IPS-18a (cell line): Measurements from ENCODE around the gene FCN2.

Experiments used
- H3K27ac ChIP-seq: one replicate; pipeline ENCODE4 v1.5.1; 2013; ENCODE audit warnings: low read length
- H3K27me3 ChIP-seq: one replicate; pipeline ENCODE4 v1.6.1; 2013; ENCODE audit warnings: mild to moderate bottlenecking, low read length; ENCODE audit not compliant: control insufficient read depth, insufficient read depth
- H3K36me3 ChIP-seq: one replicate; pipeline ENCODE4 v1.6.1; 2013; ENCODE audit warnings: low read depth, low read length; ENCODE audit not compliant: control insufficient read depth
- H3K4me1 ChIP-seq: one replicate; pipeline ENCODE4 v1.6.1; 2013; ENCODE audit warnings: low read depth, low read length; ENCODE audit not compliant: control insufficient read depth
- H3K4me3 ChIP-seq: one replicate; pipeline ENCODE4 v1.5.1; 2013; ENCODE audit warnings: low read length
- H3K9ac ChIP-seq: one replicate; pipeline ENCODE4 v1.6.1; 2013; ENCODE audit warnings: mild to moderate bottlenecking, low read length, moderate library complexity
- H3K9me3 ChIP-seq: one replicate; pipeline ENCODE4 v1.6.1; 2013; ENCODE audit warnings: low read depth, low read length; ENCODE audit not compliant: control insufficient read depth

Gene FCN2

DNA sequence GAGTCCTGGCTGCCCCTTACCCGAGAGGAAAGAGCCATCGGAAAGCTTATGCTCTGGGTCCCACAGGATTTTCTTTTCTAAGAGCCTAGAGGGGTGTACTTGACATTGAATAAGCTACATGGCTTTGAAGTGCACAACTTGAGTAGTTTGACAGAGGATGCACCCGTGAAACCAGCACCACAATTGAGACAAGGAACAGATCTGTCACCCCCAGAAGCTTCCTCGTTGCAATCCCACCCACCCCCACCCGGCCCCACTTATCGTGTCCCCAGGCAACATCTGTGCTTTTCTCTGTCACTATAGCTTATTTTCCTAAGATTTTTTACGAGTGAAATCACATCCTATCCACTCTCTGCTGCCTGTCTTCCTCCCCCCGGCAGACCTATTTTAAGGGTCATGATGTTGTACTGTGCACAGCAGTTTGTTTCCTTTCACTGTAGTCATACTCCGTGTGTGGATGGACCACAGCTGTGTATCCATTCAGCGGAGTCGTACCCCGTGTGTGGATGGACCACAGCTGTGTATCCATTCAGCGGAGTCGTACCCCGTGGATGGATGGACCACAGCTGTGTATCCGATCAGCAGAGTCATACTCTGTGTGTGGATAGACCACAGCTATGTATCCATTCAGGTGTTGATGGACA is 8.8 kb upstream of the FCN2 start:
- H3K9me3 ChIP-seq = no peaks in the 10 kb centered on the region
- no peak overlapping the region for H3K9ac ChIP-seq
- H3K4me3 ChIP-seq = no peak overlapping the region
- H3K36me3 ChIP-seq = no peaks in the 10 kb centered on the region
- no peaks in the 10 kb centered on the region for H3K27me3 ChIP-seq
- H3K4me1 ChIP-seq = no peaks in the 10 kb centered on the region
- H3K27ac ChIP-seq = no peak overlapping the region

DNA sequence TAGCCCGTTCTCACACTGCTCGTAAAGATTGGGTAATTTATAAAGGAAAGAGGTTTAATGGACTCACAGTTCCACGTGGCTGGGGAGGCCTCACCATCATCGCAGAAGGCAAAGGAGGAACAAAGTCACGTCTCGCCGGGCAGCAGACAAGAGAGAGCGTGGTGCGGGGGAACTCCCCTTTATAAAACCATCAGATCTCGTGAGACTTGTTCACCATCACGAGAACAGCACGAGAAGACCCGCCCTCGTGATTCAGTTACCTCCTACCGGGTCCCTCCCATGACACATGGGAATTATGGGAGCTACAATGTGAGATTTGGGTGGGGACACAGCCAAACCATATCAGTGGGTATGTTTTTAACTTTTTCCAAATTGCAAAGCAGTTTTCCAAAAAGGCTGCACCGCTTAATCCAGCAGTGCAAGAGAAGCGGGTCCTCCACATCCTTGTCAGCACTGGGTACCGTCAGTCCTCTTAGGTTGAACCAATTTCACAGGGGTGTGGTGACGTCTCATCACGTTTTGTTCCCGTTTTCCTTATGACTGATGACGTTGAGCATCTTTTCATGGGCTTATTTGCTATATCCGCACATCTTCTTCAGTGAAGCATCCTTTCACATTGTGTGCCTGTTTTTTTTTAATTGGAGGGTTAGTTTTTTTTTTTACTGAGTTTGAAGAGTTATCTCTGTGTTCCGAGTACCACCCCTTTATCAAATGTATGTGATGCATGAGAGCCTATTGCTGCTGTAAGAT is 8.0 kb upstream of the FCN2 start:
- Histone ChIP-seq H3K27me3 (no peaks in the 10 kb centered on the region), H3K4me1 (no peaks in the 10 kb centered on the region), H3K9ac (no peak overlapping the region), H3K36me3 (no peaks in the 10 kb centered on the region), H3K4me3 (no peak overlapping the region), H3K27ac (no peak overlapping the region), H3K9me3 (no peaks in the 10 kb centered on the region)

DNA sequence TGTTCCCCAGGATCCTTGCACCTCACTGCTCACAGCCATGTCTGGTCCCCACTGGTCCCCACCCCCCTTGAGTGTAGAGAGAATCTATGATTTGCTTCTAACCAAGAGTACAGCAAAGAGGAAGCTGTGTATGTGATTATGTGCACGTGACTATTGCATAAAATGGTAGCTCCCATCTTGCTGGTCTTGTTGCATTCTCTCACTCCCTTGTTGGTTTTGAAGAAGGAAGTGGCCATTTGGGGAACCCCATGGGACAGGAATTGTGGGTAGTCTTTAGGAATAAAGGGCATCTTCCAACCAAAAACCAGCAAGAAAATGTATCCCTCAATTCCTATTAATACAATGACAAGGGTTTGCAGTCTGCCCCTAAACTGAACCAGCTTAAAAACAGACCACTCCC is 5.2 kb upstream of the FCN2 start:
- H3K27me3 ChIP-seq = no peaks in the 10 kb centered on the region
- no peaks in the 10 kb centered on the region for H3K36me3 ChIP-seq
- H3K4me1 ChIP-seq = no peaks in the 10 kb centered on the region
- H3K4me3 ChIP-seq = no peak overlapping the region
- H3K27ac ChIP-seq = no peak overlapping the region
- no peak overlapping the region for H3K9ac ChIP-seq
- H3K9me3 ChIP-seq = no peaks in the 10 kb centered on the region

- Histone ChIP-seq H3K27ac (no peak overlapping the region), H3K9ac (no peak overlapping the region), H3K4me1 (no peaks in the 10 kb centered on the region), H3K9me3 (no peaks in the 10 kb centered on the region), H3K27me3 (no peaks in the 10 kb centered on the region), H3K36me3 (no peaks in the 10 kb centered on the region), H3K4me3 (no peak overlapping the region)
These were observed 3.1 kb upstream of the FCN2 start for GRCh38 chr9:134877541-134877940.

DNA sequence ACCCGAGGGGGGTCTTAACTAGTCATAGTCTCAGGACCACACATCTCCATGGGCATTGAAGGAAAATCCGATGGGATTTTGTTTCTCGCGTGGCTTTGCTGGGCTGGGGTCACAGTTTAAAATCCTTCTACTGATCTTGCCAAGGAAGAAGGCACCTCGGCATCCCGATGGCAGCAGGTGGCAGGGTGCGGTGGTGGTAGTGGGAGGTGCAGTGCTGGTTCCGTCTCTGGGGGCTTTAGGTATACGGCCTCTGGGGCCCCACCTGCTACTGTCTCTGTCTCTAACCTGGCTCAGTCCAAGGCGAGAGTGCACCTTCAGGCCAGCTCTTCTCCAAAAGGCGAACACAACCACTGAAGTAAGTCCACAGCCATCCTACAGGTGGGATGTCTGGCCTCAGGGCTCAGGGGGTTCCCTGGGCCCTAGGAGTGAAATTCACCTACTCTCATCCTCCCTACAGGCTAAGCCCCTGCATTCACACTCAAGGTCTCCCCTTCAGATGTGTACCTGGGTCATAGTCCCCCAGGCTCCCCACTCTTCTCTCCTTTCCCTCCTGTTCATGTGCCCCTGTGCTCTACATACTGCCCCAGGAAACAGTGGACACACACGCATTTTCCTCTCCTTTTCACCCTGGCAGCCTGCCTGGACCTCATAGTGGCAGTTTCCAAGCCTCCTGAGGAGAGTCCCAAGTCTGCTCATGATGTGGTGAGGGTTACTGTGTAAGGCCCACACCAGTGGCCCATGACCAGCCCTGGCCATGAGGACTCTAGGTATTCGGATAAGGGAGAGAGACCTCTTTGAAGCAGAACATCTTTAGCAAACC is 736 bp upstream of the FCN2 start:
- Histone ChIP-seq H3K9me3 (no peaks in the 10 kb centered on the region), H3K36me3 (no peaks in the 10 kb centered on the region), H3K4me3 (no peak overlapping the region), H3K27ac (no peak overlapping the region), H3K9ac (no peak overlapping the region), H3K4me1 (no peaks in the 10 kb centered on the region), H3K27me3 (no peaks in the 10 kb centered on the region)

- Histone ChIP-seq H3K27me3 (no peaks in the 10 kb centered on the region), H3K27ac (no peak overlapping the region), H3K9ac (no peak overlapping the region), H3K4me3 (no peak overlapping the region), H3K9me3 (no peaks in the 10 kb centered on the region), H3K4me1 (no peaks in the 10 kb centered on the region), H3K36me3 (no peaks in the 10 kb centered on the region)
These were observed 682 bp downstream of the FCN2 start for GRCh38 chr9:134881313-134881670.

GRCh38 chr9:134882204-134882785 is 1.7 kb downstream of the FCN2 start:
- Histone ChIP-seq H3K4me3 (no peak overlapping the region), H3K9me3 (no peaks in the 10 kb centered on the region), H3K9ac (no peak overlapping the region), H3K36me3 (no peaks in the 10 kb centered on the region), H3K27ac (no peak overlapping the region), H3K27me3 (no peaks in the 10 kb centered on the region), H3K4me1 (no peaks in the 10 kb centered on the region)

GRCh38 chr9:134883040-134883782 is 2.6 kb downstream of the FCN2 start:
- no peak overlapping the region for H3K4me3 ChIP-seq
- H3K27ac ChIP-seq = no peak overlapping the region
- no peaks in the 10 kb centered on the region for H3K36me3 ChIP-seq
- H3K9me3 ChIP-seq = no peaks in the 10 kb centered on the region
- H3K9ac ChIP-seq = no peak overlapping the region
- H3K27me3 ChIP-seq = no peaks in the 10 kb centered on the region
- no peaks in the 10 kb centered on the region for H3K4me1 ChIP-seq

DNA sequence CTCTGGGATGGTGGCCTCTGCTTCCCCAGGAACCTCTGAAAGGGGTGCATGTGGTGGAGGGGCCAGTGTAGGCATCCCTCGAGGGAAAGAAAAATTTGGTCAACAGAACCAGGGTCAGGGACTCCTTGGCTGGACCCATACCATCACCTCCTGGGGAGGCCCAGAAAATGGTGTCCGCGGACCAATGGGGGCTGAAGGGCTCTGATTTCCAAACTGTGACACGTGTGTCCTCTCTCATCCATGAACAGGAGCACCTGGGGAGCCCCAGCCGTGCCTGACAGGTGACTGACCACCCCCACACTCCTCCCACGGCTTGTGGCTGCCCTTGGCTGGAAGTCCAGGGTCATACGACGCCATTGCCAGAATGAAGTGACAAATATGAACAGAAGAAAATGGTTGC is 3.9 kb downstream of the FCN2 start:
- H3K27ac ChIP-seq = no peak overlapping the region
- H3K9ac ChIP-seq = no peak overlapping the region
- H3K4me3 ChIP-seq = no peak overlapping the region
- H3K27me3 ChIP-seq = no peaks in the 10 kb centered on the region
- H3K36me3 ChIP-seq = no peaks in the 10 kb centered on the region
- H3K9me3 ChIP-seq = no peaks in the 10 kb centered on the region
- H3K4me1 ChIP-seq = no peaks in the 10 kb centered on the region

GRCh38 chr9:134885001-134885678 is 4.5 kb downstream of the FCN2 start:
- Histone ChIP-seq H3K27me3 (no peaks in the 10 kb centered on the region), H3K27ac (no peak overlapping the region), H3K9me3 (no peaks in the 10 kb centered on the region), H3K9ac (no peak overlapping the region), H3K36me3 (no peaks in the 10 kb centered on the region), H3K4me3 (no peak overlapping the region), H3K4me1 (no peaks in the 10 kb centered on the region)
